Right atrium auricular region (tissue), 2 donors: ENCODE results near the gene PI16. TPM values are rescaled to one million over a fixed set of nuclear protein-coding genes. Genes with fewer than 3 reads are reported as not detected.

ENCODE experiments used
- DNase-seq: peaks from one replicate; pipeline ENCODE4 v3.0.0-alpha.2; 2019; ENCODE audit warnings: low spot score
- H3K27ac ChIP-seq, 2 donors: fragments of 200-600 bp; sonication (generic); 1 replicate in 1 of 2; 2 replicates in 1 of 2; pipeline ENCODE4 v1.5.1; 2016 to 2019
- H3K27me3 ChIP-seq, 2 donors: fragments of 200-600 bp; sonication (generic); one replicate each; pipeline versions ENCODE4 v1.5.1 to v1.6.0; 2017 to 2019
- H3K36me3 ChIP-seq: fragments of 200-600 bp; sonication (generic); one replicate; pipeline ENCODE4 v1.5.1; 2016
- H3K4me1 ChIP-seq, 2 donors: fragments of 200-600 bp; sonication (generic); one replicate each; pipeline versions ENCODE4 v1.5.1 to v1.6.0; 2017 to 2019
- H3K4me3 ChIP-seq, 2 donors: fragments of 200-600 bp; sonication (generic); 1 replicate in 1 of 2; 2 replicates in 1 of 2; pipeline ENCODE4 v1.5.1; 2017 to 2019; ENCODE audit warnings: mild to moderate bottlenecking in 1 of 2, moderate library complexity in 1 of 2
- H3K9me3 ChIP-seq, 2 donors: fragments of 200-600 bp; sonication (generic); one replicate each; pipeline ENCODE4 v1.5.1; 2019
- CTCF ChIP-seq, 2 donors: fragments of 200-600 bp; sonication (generic); IDR thresholded peaks; one replicate each; pipeline ENCODE4 v1.5.1; 2019; ENCODE audit warnings: antibody characterized with exemption in 2 of 2
- total RNA-seq, 2 donors: library from RNA; depleted of rRNA; stranded (reverse); fragments of >200 nt; gene quantifications; one replicate each; pipeline ENCODE4 v1.1.0, GENCODE V29; 2016

Gene PI16
- total RNA-seq, 2 donors from 2014 or later: 14.2 to 48.5 TPM

GRCh38 chr6:37005061-37005810 lies 50.7 kb downstream of the PI16 start, which contains the start of gene FGD2:
TSS of gene FGD2 (plus strand) at chr6:37005655. CDS start at chr6:37005818, 163 bp downstream.
- no peaks in the 10 kb centered on the region for H3K4me1 ChIP-seq
- peak within 1 kb of the TSS; percentile 10 to 37 for H3K4me3 ChIP-seq
- no peak for DNase-seq
- H3K27ac ChIP-seq: no peak within 1 kb of the TSS
- H3K36me3 ChIP-seq: no peaks in the 10 kb centered on the region
- H3K27me3 ChIP-seq: no peaks in the 10 kb centered on the region
- H3K9me3 ChIP-seq: no peaks in the 10 kb centered on the region
- TF ChIP-seq CTCF (IDR thresholded peaks at IDR 0.05): no peak

- no peak for DNase-seq
- no peaks in the 10 kb centered on the region for H3K9me3 ChIP-seq
- H3K27ac ChIP-seq: no peak overlapping the region
- TF ChIP-seq CTCF (IDR thresholded peaks at IDR 0.05): no peak
- H3K36me3 ChIP-seq: no peaks in the 10 kb centered on the region
- H3K4me3 ChIP-seq: peak overlapping the region; percentile 10 to 37
- H3K4me1 ChIP-seq: no peaks in the 10 kb centered on the region
- no peaks in the 10 kb centered on the region for H3K27me3 ChIP-seq
These were observed 51.5 kb downstream of the PI16 start for GRCh38 chr6:37005827-37006567.

- Histone ChIP-seq H3K9me3 (no peaks in the 10 kb centered on the region), H3K27me3 (no peaks in the 10 kb centered on the region), H3K4me1 (no peaks in the 10 kb centered on the region), H3K36me3 (no peaks in the 10 kb centered on the region), H3K27ac (no peak overlapping the region), H3K4me3 (peak overlapping the region; percentile 2 to 37)
- TF ChIP-seq CTCF (IDR thresholded peaks at IDR 0.05): no peak
- DNase-seq: no peak
These were observed 52.3 kb downstream of the PI16 start for GRCh38 chr6:37006793-37007339.

GRCh38 chr6:37007340-37008043 lies 53.0 kb downstream of the PI16 start:
- Histone ChIP-seq H3K27ac (no peak overlapping the region), H3K4me1 (no peaks in the 10 kb centered on the region), H3K27me3 (no peaks in the 10 kb centered on the region), H3K36me3 (no peaks in the 10 kb centered on the region), H3K9me3 (no peaks in the 10 kb centered on the region), H3K4me3 (peak overlapping the region in 1 of 2 donors; percentile 37)
- DNase-seq: no peak
- no peak for TF ChIP-seq CTCF (IDR thresholded peaks at IDR 0.05)

- no peak overlapping the region for H3K4me3 ChIP-seq
- TF ChIP-seq CTCF (IDR thresholded peaks at IDR 0.05): no peak
- DNase-seq: no peak
- H3K27me3 ChIP-seq: no peaks in the 10 kb centered on the region
- H3K36me3 ChIP-seq: no peaks in the 10 kb centered on the region
- H3K27ac ChIP-seq: no peak overlapping the region
- no peaks in the 10 kb centered on the region for H3K4me1 ChIP-seq
- H3K9me3 ChIP-seq: no peaks in the 10 kb centered on the region
These were observed 54.2 kb downstream of the PI16 start for GRCh38 chr6:37008484-37009465.
